ENCODE results near the gene CYP8B1.

CYP8B1 gene

DNA sequence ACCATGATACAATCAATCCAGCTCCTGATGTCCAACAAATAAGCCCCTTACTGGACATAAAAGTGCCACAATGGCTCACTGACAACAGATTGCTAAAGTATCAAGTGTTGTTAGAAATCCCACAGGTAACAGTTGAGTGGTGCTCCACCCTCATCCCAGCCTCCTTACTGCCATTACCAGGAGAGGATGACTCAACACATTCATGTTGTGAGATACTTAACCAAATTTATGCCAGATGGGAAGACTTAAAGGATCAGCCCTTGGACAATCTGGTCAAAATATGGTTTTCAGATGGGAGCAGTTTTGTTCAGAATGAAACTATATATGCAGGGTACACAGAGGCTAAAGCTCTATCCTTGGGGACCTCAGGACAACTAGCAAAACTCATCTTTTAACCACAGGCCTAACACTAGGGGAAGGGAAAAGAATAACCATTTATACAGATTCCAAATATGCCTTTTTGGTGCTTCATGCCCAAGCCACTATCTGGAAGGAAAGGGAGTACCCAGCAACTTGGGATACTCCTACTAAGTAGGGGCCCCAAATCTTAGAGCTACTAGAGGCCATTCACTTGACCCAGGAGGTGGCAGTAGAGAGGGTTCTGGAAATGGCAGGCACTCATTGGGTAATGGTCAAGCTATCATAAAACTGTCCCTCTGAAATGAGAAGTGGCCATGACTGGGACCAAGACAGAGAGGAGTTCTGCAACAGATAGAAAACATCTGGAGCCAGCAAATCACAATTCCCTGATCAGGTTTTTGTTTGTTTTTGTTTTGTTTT, 23.4 kb upstream of the CYP8B1 start:
- DNase-seq (ENCODE audit: low read depth): no peak

DNA sequence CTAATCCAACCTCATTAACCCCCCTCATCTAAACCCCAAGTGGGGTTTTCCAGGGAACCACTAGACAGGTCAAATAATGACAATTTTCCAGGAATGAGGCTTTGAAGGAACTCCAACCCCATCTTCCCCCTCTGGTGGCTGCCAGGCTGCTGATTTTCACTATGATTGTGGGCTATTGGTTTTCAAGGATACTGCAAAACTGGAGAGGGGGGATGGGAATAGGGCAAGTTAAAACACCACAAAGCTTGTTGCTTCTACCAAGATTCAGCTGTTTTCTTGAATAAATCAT, 19.8 kb upstream of the CYP8B1 start:
- no peak for DNase-seq (ENCODE audit: low read depth)
- in situ Hi-C loops (cut with HindIII; ENCODE audit: low sequenced_read_pairs): no loop called here
- no peak overlapping the region for H3K4me3 ChIP-seq (ENCODE audit: low read depth, low read length)
- TF ChIP-seq, protein P1, sequence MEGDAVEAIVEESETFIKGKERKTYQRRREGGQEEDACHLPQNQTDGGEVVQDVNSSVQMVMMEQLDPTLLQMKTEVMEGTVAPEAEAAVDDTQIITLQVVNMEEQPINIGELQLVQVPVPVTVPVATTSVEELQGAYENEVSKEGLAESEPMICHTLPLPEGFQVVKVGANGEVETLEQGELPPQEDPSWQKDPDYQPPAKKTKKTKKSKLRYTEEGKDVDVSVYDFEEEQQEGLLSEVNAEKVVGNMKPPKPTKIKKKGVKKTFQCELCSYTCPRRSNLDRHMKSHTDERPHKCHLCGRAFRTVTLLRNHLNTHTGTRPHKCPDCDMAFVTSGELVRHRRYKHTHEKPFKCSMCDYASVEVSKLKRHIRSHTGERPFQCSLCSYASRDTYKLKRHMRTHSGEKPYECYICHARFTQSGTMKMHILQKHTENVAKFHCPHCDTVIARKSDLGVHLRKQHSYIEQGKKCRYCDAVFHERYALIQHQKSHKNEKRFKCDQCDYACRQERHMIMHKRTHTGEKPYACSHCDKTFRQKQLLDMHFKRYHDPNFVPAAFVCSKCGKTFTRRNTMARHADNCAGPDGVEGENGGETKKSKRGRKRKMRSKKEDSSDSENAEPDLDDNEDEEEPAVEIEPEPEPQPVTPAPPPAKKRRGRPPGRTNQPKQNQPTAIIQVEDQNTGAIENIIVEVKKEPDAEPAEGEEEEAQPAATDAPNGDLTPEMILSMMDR (IDR thresholded peaks at IDR 0.05; ENCODE audit: low read depth, low read length, missing control alignments): no peak

More for the DNA sequence above, 23.4 kb upstream of the CYP8B1 start:
- TF ChIP-seq, protein P1 (IDR thresholded peaks at IDR 0.05; ENCODE audit: low read depth, low read length, missing control alignments): no peak
- H3K4me3 ChIP-seq (ENCODE audit: low read depth, low read length): no peak overlapping the region
- in situ Hi-C loops (cut with HindIII; ENCODE audit: low sequenced_read_pairs): no loop called here

DNA sequence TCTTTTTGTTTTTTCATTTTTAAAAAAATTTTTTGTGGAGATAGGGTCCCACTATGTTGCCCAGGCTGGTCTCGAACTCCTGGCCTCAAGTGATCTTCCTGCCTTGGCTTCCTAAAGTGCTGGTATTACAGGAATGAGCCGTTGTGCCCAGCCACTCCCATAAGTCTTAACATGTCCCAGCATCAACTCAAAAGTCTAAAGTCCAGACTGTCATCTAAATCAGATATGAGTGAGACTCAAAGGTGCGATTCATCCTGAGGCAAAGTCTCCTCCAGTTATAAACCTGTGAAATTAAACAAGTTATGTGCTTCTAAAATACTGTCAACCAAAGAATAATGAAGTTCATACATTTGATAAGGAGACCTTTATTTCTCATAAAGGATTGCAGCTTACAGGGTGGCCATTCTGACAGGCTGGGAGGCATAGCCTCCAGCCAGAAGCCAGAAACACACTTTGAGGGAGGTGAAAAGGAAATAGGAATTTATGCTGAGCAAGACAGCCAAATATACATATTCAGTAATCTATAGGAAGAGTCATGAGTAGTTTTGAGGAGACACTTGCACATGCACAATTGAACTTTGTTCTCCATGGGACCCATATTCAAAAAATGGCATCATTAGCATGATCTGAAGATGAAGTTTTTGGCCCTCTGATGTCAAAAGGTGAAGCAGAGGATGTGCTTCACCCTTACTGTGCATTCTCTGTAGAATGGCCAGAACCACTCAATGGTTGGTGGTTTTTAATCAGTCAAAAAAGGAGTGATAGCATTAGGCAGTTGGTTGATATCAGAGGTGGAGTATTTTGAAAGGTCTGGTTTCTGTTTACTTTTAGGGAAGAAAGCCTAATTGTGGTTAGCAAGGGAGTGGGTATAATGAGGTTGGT, 19.3 kb upstream of the CYP8B1 start:
- TF ChIP-seq, protein P1 (IDR thresholded peaks at IDR 0.05; ENCODE audit: low read depth, low read length, missing control alignments): no peak
- no peak for DNase-seq (ENCODE audit: low read depth)
- in situ Hi-C loops (cut with HindIII; ENCODE audit: low sequenced_read_pairs): no loop called here
- H3K4me3 ChIP-seq (ENCODE audit: low read depth, low read length): no peak overlapping the region

DNA sequence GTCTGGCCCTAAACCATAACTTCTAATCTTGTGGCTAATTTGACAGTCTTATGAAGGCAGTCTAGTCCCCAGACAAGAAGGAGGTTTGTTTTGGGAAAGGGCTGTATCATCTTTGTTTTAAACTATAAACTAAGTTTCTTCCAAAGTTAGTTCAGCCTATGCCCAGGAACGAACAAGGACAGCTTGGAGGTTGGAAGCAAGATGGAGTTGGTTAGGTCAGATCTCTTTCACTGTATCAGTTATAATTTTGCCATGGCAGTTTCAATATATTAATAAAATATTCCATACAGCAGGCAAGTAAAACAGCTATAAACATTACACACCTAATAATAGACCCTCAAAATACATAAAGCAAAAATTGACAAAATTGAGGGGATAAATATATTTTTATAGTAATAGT, 17.1 kb upstream of the CYP8B1 start:
- in situ Hi-C loops (cut with HindIII; ENCODE audit: low sequenced_read_pairs): no loop called here
- TF ChIP-seq, protein P1 (IDR thresholded peaks at IDR 0.05; ENCODE audit: low read depth, low read length, missing control alignments): no peak

DNA sequence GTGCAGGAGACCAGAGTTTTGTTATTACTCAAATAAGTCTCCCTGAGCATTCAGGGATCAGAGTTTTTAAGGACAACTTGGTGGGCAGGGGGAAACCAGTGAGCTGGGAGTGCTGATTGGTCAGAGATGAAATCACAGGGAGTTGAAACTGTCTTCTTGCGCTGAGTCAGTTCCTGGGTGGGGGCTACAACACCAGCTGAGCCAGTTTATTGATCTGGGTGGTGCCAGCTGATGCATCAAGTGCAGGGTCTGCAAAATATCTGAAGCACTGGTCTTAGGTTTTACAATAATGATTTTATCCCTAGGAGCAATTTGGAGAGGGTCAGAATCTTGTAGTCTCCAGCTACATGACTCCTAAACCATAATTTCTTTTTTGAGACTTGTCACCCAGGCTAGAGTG, 16.5 kb upstream of the CYP8B1 start:
- DNase-seq (ENCODE audit: low read depth): no peak
- in situ Hi-C loops (cut with HindIII; ENCODE audit: low sequenced_read_pairs): no loop called here
- H3K4me3 ChIP-seq (ENCODE audit: low read depth, low read length): no peak overlapping the region
- TF ChIP-seq, protein P1 (IDR thresholded peaks at IDR 0.05; ENCODE audit: low read depth, low read length, missing control alignments): no peak

More for the DNA sequence above, 17.1 kb upstream of the CYP8B1 start:
- no peak overlapping the region for H3K4me3 ChIP-seq (ENCODE audit: low read depth, low read length)
- DNase-seq (ENCODE audit: low read depth): no peak

DNA sequence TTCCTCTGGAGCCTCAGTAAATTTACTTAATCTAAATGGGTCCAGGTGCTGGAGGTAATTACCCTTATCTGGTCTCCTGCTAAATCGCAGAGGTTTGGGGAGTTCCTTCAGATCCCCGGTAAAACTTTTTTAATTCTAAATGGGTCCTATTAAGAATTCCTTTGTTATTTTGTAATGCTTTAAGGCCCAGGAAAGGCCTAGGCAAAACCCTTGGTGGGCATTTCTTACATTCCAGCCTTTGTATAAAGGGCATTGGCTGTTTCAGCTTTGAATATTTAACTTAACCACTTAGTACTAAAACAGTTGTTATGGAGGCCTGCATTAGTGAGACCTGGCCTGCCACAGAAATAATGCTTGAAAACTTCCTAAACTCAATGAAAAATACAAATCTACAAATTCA, 15.4 kb upstream of the CYP8B1 start:
- H3K4me3 ChIP-seq (ENCODE audit: low read depth, low read length): no peak overlapping the region
- no peak for DNase-seq (ENCODE audit: low read depth)
- in situ Hi-C loops (cut with HindIII; ENCODE audit: low sequenced_read_pairs): no loop called here
- TF ChIP-seq, protein P1 (IDR thresholded peaks at IDR 0.05; ENCODE audit: low read depth, low read length, missing control alignments): no peak

Data from astrocyte of the cerebellum (primary cell).